ENCODE measurements around the gene GRIK4. TPM values are rescaled to one million over a fixed set of nuclear protein-coding genes. Genes with fewer than 3 reads are reported as not detected.

The GRIK4 gene
- total RNA-seq, 1 donor from 2014 or later = not detected

DNA sequence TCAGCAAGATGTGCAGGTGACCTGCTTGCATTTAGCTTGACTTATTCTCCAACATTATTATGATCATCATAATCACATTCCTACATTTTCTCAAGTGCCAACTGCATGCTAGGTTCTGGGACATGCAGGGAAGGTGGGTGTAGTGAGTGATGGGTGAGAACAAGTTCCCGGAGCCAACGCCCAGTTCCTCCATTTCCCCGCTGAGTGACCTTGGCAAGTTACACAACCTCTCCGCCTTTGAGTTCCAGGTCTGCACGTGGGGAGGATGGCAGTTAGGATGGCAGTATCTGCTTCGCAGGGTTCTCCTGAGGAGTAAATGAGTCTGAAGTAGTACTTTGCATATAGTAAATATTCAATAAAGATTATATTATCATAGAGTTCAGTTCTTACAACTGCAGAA, 140.3 kb downstream of the GRIK4 start:
- H3K4me1 Mint-ChIP-seq (ENCODE audit: low read depth) = no peaks in the 10 kb centered on the region
- no peaks in the 10 kb centered on the region for H3K9me3 Mint-ChIP-seq (ENCODE audit: low read depth)
- TF ChIP-seq, protein P1, sequence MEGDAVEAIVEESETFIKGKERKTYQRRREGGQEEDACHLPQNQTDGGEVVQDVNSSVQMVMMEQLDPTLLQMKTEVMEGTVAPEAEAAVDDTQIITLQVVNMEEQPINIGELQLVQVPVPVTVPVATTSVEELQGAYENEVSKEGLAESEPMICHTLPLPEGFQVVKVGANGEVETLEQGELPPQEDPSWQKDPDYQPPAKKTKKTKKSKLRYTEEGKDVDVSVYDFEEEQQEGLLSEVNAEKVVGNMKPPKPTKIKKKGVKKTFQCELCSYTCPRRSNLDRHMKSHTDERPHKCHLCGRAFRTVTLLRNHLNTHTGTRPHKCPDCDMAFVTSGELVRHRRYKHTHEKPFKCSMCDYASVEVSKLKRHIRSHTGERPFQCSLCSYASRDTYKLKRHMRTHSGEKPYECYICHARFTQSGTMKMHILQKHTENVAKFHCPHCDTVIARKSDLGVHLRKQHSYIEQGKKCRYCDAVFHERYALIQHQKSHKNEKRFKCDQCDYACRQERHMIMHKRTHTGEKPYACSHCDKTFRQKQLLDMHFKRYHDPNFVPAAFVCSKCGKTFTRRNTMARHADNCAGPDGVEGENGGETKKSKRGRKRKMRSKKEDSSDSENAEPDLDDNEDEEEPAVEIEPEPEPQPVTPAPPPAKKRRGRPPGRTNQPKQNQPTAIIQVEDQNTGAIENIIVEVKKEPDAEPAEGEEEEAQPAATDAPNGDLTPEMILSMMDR (IDR thresholded peaks at IDR 0.05; ENCODE audit: unreplicated experiment) = no peak
- no peak overlapping the region for H3K27ac Mint-ChIP-seq
- H3K36me3 Mint-ChIP-seq (ENCODE audit: insufficient read depth) = no peaks in the 10 kb centered on the region
- peaks cover 22% of the 10 kb centered on the region for H3K27me3 Mint-ChIP-seq
- no peak for DNase-seq (ENCODE audit: low spot score, unreplicated experiment)
- H3K4me3 Mint-ChIP-seq (ENCODE audit: low read depth) = no peak overlapping the region

DNA sequence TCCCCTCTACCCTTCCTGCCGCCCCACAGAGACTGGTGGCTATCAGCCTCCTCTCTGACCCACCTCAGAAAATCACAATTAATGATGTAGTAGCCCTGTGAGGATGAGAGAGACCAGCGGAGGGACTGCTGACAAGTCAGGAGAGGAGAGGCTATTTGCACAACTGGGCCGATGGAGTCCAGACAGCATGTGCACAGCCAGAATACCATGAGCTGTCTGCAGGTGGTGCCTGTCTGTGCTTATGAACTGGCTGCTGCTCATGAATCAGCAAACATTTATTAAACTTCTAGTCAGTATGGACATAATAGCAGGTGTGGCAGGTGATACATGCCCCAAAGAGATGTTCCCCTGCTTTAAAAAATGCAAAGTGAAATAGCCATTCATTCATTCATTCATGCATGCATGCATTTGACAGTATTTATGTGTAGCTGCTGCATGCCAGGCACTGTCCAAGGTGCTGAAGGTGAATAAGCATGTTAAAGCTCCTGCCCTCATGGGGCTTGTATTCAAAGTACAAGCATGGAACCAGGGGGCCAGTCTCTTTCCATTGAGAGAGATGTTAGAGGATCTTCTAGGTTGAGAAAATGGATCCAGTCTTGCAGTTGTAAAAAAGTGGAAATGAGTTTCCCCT, 141.3 kb downstream of the GRIK4 start:
- peaks cover 18% of the 10 kb centered on the region for H3K27me3 Mint-ChIP-seq

DNA sequence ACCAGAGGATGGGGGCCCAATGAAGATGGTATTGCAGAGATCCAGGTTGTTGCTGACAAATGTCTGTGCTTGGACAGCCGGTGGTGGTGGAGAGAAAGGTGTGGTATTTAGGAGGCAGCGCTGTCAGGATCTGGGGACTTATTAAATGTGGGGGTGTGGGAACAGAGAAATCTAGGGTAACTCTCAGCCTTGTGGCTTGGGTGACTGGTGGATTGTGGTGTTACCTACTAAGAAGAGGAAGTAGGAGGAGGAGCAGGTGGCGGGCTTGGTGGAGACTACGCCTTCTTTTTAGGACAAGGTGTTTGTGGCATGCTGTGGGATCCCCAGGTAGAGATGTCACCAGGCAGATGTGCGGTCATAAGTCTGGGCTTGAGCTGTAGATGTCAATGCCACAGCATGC, 144.0 kb downstream of the GRIK4 start:
- TF ChIP-seq, protein P1 (IDR thresholded peaks at IDR 0.05; ENCODE audit: unreplicated experiment) = no peak
- Mint-ChIP-seq H3K36me3 (ENCODE audit: insufficient read depth) (no peaks in the 10 kb centered on the region), H3K27me3 (peaks cover 10% of the 10 kb centered on the region), H3K9me3 (ENCODE audit: low read depth) (no peaks in the 10 kb centered on the region), H3K27ac (no peak overlapping the region), H3K4me3 (ENCODE audit: low read depth) (no peak overlapping the region), H3K4me1 (ENCODE audit: low read depth) (no peaks in the 10 kb centered on the region)
- no peak for DNase-seq (ENCODE audit: low spot score, unreplicated experiment)

More for the DNA sequence above, 141.3 kb downstream of the GRIK4 start:
- DNase-seq (ENCODE audit: low spot score, unreplicated experiment) = no peak
- H3K4me3 Mint-ChIP-seq (ENCODE audit: low read depth) = no peak overlapping the region
- no peaks in the 10 kb centered on the region for H3K36me3 Mint-ChIP-seq (ENCODE audit: insufficient read depth)
- TF ChIP-seq, protein P1 (IDR thresholded peaks at IDR 0.05; ENCODE audit: unreplicated experiment) = no peak
- no peak overlapping the region for H3K27ac Mint-ChIP-seq
- H3K4me1 Mint-ChIP-seq (ENCODE audit: low read depth) = no peaks in the 10 kb centered on the region
- H3K9me3 Mint-ChIP-seq (ENCODE audit: low read depth) = no peaks in the 10 kb centered on the region

DNA sequence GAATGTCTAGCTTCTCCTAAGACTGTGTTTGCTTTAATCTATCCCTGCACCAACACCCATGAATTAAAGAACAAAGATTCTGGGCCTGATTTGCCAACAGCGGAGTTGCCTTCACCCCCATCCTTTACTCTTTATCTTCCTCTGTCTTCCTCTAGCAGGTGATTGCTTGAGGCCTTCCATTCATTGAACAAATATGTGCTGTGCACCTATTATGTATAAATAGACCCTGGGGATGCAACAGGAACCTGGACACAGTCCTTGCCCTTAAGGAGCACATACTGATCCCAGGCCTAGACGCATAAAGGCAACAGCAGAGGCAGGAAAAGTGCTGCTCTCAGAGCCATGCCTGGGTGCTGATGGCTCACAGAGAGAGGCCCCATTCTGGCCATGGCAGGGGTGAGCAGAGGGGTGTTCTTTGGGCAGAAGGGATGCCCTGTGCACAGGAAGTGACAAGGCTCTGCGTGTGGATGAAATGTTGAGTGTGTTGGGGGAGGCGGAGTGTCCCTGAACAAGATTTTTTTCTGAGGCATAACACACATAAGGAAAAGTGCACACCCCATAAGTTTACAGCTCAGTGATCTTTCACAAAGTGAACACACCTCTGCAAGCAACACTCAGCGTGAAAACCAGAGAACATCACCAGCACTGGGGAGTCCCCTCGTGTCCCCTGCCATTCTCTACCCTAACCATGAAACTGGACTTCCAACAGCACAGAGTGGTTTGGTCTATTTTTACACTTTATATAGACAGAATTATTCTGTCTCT, 145.9 kb downstream of the GRIK4 start:
- DNase-seq (ENCODE audit: low spot score, unreplicated experiment) = no peak
- no peaks in the 10 kb centered on the region for H3K9me3 Mint-ChIP-seq (ENCODE audit: low read depth)
- no peaks in the 10 kb centered on the region for H3K4me1 Mint-ChIP-seq (ENCODE audit: low read depth)
- no peaks in the 10 kb centered on the region for H3K36me3 Mint-ChIP-seq (ENCODE audit: insufficient read depth)
- TF ChIP-seq, protein P1 (IDR thresholded peaks at IDR 0.05; ENCODE audit: unreplicated experiment) = no peak
- no peak overlapping the region for H3K4me3 Mint-ChIP-seq (ENCODE audit: low read depth)
- H3K27ac Mint-ChIP-seq = no peak overlapping the region
- peaks cover 16% of the 10 kb centered on the region for H3K27me3 Mint-ChIP-seq

DNA sequence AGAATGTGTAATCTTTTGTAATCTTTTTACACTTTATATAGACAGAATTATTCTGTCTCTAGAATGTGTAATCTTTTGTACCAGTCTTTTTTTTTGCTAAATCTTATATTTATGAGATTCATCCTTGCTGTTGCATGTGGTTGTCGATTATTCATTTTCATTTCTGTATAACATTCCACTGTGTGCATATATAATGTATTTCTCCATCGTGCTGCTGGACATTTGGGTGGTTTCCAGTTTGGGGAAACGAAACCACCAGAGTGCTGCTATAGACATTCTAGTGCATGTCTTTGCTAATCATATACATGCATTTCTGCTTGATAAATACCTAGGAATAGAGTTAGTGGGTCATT, 146.5 kb downstream of the GRIK4 start:
- no peaks in the 10 kb centered on the region for H3K9me3 Mint-ChIP-seq (ENCODE audit: low read depth)

More for the DNA sequence above, 146.5 kb downstream of the GRIK4 start:
- H3K4me3 Mint-ChIP-seq (ENCODE audit: low read depth) = no peak overlapping the region
- no peak overlapping the region for H3K27ac Mint-ChIP-seq
- peaks cover 20% of the 10 kb centered on the region for H3K27me3 Mint-ChIP-seq
- H3K36me3 Mint-ChIP-seq (ENCODE audit: insufficient read depth) = no peaks in the 10 kb centered on the region
- H3K4me1 Mint-ChIP-seq (ENCODE audit: low read depth) = no peaks in the 10 kb centered on the region
- DNase-seq (ENCODE audit: low spot score, unreplicated experiment) = no peak
- TF ChIP-seq, protein P1 (IDR thresholded peaks at IDR 0.05; ENCODE audit: unreplicated experiment) = no peak
